HEK293 (cell line): ENCODE results near the gene MXD4.

Experiments used
- CTCF ChIA-PET: fragments of 350-600 bp; formaldehyde crosslinking; extraction: SDS; loops from one replicate; lab custom pipeline; 2021; ENCODE audit warnings: antibody characterized with exemption; lab: Yijun Ruan, JAX
- POLR2A ChIA-PET: fragments of 300-600 bp; formaldehyde crosslinking; extraction: SDS; loops from one replicate; lab custom pipeline; 2020; ENCODE audit warnings: antibody characterized with exemption, inconsistent platforms; lab: Yijun Ruan, JAX
- H3K27ac ChIP-seq: fragments of 200-500 bp; sonication (Bioruptor generic); 2 replicates; pipeline ENCODE4 v1.5.1; 2014; ENCODE audit warnings: low read depth, low read length, control low read depth, inconsistent platforms; ENCODE audit errors: extremely low read depth
- H3K36me3 ChIP-seq, 2 experiments: fragments of 200-500 bp in 1 of 2; sonication (Bioruptor generic) in 1 of 2; 1 replicate in 1 of 2; 2 replicates in 1 of 2; pipeline ENCODE4 v1.5.1; 2014 to 2017; ENCODE audit warnings: inconsistent platforms in 2 of 2, low read length in 2 of 2; ENCODE audit not compliant: control insufficient read depth in 2 of 2, insufficient read depth in 1 of 2
- H3K4me1 ChIP-seq: fragments of 200-500 bp; sonication (Bioruptor generic); 2 replicates; pipeline ENCODE4 v1.5.1; 2014; ENCODE audit warnings: mild to moderate bottlenecking, low read length, inconsistent platforms; ENCODE audit not compliant: control insufficient read depth, insufficient read depth
- H3K4me3 ChIP-seq: 2 replicates; pipeline ENCODE4 v1.5.1; 2011; ENCODE audit warnings: low read depth, mild to moderate bottlenecking, control low read depth, low read length, moderate library complexity
- H3K9me3 ChIP-seq: fragments of 200-500 bp; sonication (Bioruptor generic); 2 replicates; pipeline ENCODE4 v1.5.1; 2014; ENCODE audit warnings: low read depth, low read length, inconsistent platforms; ENCODE audit not compliant: control insufficient read depth, insufficient read depth
- KLF10 ChIP-seq: fragments of 450-650 bp; IDR thresholded peaks from 2 replicates; pipeline ENCODE4 v1.5.1; 2018; ENCODE audit warnings: missing biosample characterization, mild to moderate bottlenecking, missing genetic modification characterization
- PBX3 ChIP-seq: sonication (generic); formaldehyde crosslinking; IDR thresholded peaks from 2 replicates; pipeline ENCODE4 v1.8.1; 2022; ENCODE audit warnings: mild to moderate bottlenecking, moderate library complexity, missing genetic modification reagents
- SETDB1 ChIP-seq: IDR thresholded peaks from one replicate; pipeline ENCODE4 v1.6.1; 2017; ENCODE audit warnings: mild to moderate bottlenecking, low read length, moderate library complexity, mixed read lengths; ENCODE audit not compliant: insufficient read length
- SP7 ChIP-seq: fragments of 450-650 bp; formaldehyde crosslinking; IDR thresholded peaks from 2 replicates; pipeline ENCODE4 v1.5.1; 2016; ENCODE audit warnings: missing biosample characterization, missing genetic modification characterization
- ZBTB17 ChIP-seq: fragments of 450-650 bp; formaldehyde crosslinking; IDR thresholded peaks from 2 replicates; pipeline ENCODE4 v1.5.1; 2016; ENCODE audit warnings: missing biosample characterization, missing genetic modification characterization
- ZBTB21 ChIP-seq: fragments of 450-650 bp; formaldehyde crosslinking; IDR thresholded peaks from 2 replicates; pipeline ENCODE4 v1.5.1; 2017; ENCODE audit warnings: missing biosample characterization, missing genetic modification characterization
- ZNF239 ChIP-seq: fragments of 450-650 bp; formaldehyde crosslinking; IDR thresholded peaks from 2 replicates; pipeline ENCODE4 v1.5.1; 2016; ENCODE audit warnings: missing biosample characterization, missing genetic modification characterization
- ZNF24 ChIP-seq: fragments of 450-650 bp; formaldehyde crosslinking; IDR thresholded peaks from 2 replicates; pipeline ENCODE4 v1.5.1; 2016; ENCODE audit warnings: missing biosample characterization, missing genetic modification characterization
- ZNF404 ChIP-seq: fragments of 450-650 bp; formaldehyde crosslinking; IDR thresholded peaks from 2 replicates; pipeline ENCODE4 v1.5.1; 2017; ENCODE audit warnings: missing biosample characterization, missing genetic modification characterization
- ZNF530 ChIP-seq: fragments of 450-650 bp; formaldehyde crosslinking; IDR thresholded peaks from 2 replicates; pipeline ENCODE4 v1.5.1; 2016; ENCODE audit warnings: low read depth, missing biosample characterization, missing genetic modification characterization
- ZNF776 ChIP-seq: fragments of 450-650 bp; formaldehyde crosslinking; IDR thresholded peaks from 2 replicates; pipeline ENCODE4 v1.5.0; 2017; ENCODE audit warnings: missing biosample characterization, missing genetic modification characterization, borderline replicate concordance
- TF ChIP-seq, protein P1 (sequence below): fragments of 450-650 bp; IDR thresholded peaks from 2 replicates; pipeline ENCODE4 v1.5.1; 2018; ENCODE audit warnings: missing biosample characterization, missing genetic modification characterization
- TF ChIP-seq, protein P2 (sequence below): fragments of 450-650 bp; formaldehyde crosslinking; IDR thresholded peaks from 2 replicates; pipeline ENCODE4 v1.5.1; 2016; ENCODE audit warnings: missing biosample characterization, missing genetic modification characterization
- TF ChIP-seq, protein P3 (sequence below): fragments of 450-650 bp; formaldehyde crosslinking; IDR thresholded peaks from 2 replicates; pipeline ENCODE4 v1.5.1; 2016; ENCODE audit warnings: missing biosample characterization, missing genetic modification characterization

Gene MXD4

DNA sequence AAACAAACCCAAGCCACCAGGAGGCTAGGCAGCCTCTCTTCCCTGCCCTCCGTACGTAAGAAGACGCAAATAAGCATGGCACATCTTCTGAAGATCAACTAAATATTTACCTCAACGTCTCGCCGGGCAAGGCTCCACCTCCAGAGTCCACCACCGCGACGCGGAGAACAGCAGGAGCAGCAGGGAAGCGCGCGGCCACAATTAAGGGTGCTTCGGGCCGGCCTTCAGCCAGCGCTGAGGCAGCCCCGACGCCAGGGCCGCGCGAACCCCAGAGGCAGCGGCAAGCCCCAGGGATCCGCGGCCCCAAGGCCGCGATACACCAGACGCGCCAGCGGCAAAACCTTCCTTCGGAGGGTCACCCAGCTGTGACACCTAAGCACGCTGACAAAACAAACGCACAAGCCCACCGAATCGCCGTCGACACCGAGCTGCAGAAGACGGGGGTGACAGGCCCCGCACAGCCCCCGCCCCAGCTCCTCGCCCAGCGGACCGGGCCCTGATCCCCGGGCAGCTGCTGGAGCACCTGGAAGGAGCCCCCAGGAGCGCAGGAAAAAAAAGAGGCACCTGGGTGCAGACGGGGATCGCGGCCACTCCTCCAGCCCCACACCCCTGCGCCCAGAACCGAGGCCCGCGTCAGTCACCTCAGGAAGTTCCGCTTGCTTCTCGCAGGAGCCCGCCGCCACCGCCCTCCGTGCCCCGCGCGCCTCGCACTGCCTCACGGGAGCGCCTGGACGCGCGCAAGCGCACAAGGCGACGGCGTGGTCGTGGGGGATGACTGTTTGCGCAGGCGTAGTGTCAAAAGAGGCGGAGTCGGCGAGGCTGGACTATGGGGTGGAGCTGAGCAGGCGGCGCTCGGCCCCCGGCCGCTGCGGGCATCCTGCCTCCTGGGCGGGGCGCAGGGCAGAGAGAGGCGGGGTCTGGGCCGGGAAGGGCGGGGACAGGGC is 20.2 kb downstream of the MXD4 start, which contains the start of the genes HAUS3 and POLN (continued):
- TF ChIP-seq PBX3 (CRISPR knock-in tag) (peak; percentile 77; the same call in 1 of the 2 replicates), ZNF404 (tag by site-specific recombination) (no peak), SETDB1 (no peak), ZNF776 (tag by site-specific recombination) (no peak), KLF10 (tag by site-specific recombination) (no peak), ZNF24 (peak; percentile 50; the same call in 1 of the 2 replicates), ZNF530 (tag by site-specific recombination) (no peak), SP7 (tag by site-specific recombination) (no peak), ZBTB21 (tag by site-specific recombination) (0 out of 2 replicates have a peak, but pooled peaks have one; percentile 43)
- TF ChIP-seq, protein P1, sequence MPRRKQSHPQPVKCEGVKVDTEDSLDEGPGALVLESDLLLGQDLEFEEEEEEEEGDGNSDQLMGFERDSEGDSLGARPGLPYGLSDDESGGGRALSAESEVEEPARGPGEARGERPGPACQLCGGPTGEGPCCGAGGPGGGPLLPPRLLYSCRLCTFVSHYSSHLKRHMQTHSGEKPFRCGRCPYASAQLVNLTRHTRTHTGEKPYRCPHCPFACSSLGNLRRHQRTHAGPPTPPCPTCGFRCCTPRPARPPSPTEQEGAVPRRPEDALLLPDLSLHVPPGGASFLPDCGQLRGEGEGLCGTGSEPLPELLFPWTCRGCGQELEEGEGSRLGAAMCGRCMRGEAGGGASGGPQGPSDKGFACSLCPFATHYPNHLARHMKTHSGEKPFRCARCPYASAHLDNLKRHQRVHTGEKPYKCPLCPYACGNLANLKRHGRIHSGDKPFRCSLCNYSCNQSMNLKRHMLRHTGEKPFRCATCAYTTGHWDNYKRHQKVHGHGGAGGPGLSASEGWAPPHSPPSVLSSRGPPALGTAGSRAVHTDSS, result no peak
- TF ChIP-seq, protein P2, sequence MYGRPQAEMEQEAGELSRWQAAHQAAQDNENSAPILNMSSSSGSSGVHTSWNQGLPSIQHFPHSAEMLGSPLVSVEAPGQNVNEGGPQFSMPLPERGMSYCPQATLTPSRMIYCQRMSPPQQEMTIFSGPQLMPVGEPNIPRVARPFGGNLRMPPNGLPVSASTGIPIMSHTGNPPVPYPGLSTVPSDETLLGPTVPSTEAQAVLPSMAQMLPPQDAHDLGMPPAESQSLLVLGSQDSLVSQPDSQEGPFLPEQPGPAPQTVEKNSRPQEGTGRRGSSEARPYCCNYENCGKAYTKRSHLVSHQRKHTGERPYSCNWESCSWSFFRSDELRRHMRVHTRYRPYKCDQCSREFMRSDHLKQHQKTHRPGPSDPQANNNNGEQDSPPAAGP (tag by site-specific recombination), result no peak
- TF ChIP-seq, protein P3, sequence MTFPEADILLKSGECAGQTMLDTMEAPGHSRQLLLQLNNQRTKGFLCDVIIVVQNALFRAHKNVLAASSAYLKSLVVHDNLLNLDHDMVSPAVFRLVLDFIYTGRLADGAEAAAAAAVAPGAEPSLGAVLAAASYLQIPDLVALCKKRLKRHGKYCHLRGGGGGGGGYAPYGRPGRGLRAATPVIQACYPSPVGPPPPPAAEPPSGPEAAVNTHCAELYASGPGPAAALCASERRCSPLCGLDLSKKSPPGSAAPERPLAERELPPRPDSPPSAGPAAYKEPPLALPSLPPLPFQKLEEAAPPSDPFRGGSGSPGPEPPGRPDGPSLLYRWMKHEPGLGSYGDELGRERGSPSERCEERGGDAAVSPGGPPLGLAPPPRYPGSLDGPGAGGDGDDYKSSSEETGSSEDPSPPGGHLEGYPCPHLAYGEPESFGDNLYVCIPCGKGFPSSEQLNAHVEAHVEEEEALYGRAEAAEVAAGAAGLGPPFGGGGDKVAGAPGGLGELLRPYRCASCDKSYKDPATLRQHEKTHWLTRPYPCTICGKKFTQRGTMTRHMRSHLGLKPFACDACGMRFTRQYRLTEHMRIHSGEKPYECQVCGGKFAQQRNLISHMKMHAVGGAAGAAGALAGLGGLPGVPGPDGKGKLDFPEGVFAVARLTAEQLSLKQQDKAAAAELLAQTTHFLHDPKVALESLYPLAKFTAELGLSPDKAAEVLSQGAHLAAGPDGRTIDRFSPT, result peak; percentile 99

GRCh38 chr4:2241003-2241402 is 20.9 kb downstream of the MXD4 start:
- POLR2A ChIA-PET, result interaction anchor here (0.9 to 1.4 kb wide), 4 partner anchors 9 to 109 kb away, joined by 3 to 7 read pairs (median 4); partner anchors contain the start of gene MXD4
- Histone ChIP-seq H3K9me3 (no peaks in the 10 kb centered on the region), H3K4me3 (peak overlapping the region; percentile 81), H3K27ac (peak overlapping the region; percentile 53; the same call in 1 of the 2 replicates), H3K4me1 (no peaks in the 10 kb centered on the region; the same call in 1 of the 2 replicates), H3K36me3 (peaks cover 0 to 36% of the 10 kb centered on the region in 2 experiments; a peak in 2 of 3 replicates)
- TF ChIP-seq KLF10 (tag by site-specific recombination) (no peak), ZBTB17 (no peak), ZNF239 (tag by site-specific recombination) (no peak)
- CTCF ChIA-PET, result interaction anchor here (1.1 to 2.8 kb wide), 2 partner anchors 21 to 22 kb away, joined by 4 to 10 read pairs; no protein-coding TSS in a partner anchor
